ENCODE measurements around the gene SNRPA.
A peak's percentile ranks its signal among the peaks of the same experiment; 100 is the strongest.

The SNRPA gene

GRCh38 chr19:40750874-40751537, at the start of gene SNRPA:
Gene SNRPA, plus strand, starts transcription at chr19:40751203. Its CDS starts 206 bp downstream, at chr19:40751409.
- DNase-seq: peak; percentile 99

- DNase-seq: no peak
Measured at GRCh38 chr19:40701758-40702157, 49.2 kb upstream of the SNRPA start.

- DNase-seq: peak; percentile 79
Measured at GRCh38 chr19:40702337-40703012, 48.5 kb upstream of the SNRPA start.

- no peak for DNase-seq
Measured at GRCh38 chr19:40703029-40703755, 47.8 kb upstream of the SNRPA start.

GRCh38 chr19:40704491-40705361, 46.3 kb upstream of the SNRPA start:
- no peak for DNase-seq

- DNase-seq: no peak
Measured at GRCh38 chr19:40705362-40705651, 45.7 kb upstream of the SNRPA start.

GRCh38 chr19:40705950-40706619, 44.9 kb upstream of the SNRPA start:
- no peak for DNase-seq

- DNase-seq: no peak
Measured at GRCh38 chr19:40707615-40708014, 43.4 kb upstream of the SNRPA start.

GRCh38 chr19:40709817-40710216, 41.2 kb upstream of the SNRPA start:
- no peak for DNase-seq

GRCh38 chr19:40713939-40714338, 37.1 kb upstream of the SNRPA start:
- DNase-seq: no peak

- DNase-seq: peak; percentile 96
Measured at GRCh38 chr19:40714441-40715299, 36.3 kb upstream of the SNRPA start.

- DNase-seq: no peak
Measured at GRCh38 chr19:40716031-40716481, 34.9 kb upstream of the SNRPA start.

GRCh38 chr19:40716482-40717324, 34.3 kb upstream of the SNRPA start, which contains the start of the genes COQ8B and ITPKC:
Gene COQ8B, minus strand, starts transcription at chr19:40716886. Its CDS starts 2,254 bp downstream, at chr19:40714632.
Gene ITPKC, plus strand, starts transcription at chr19:40717112. Its CDS starts 24 bp downstream, at chr19:40717136.
- peak; percentile 99 for DNase-seq

- DNase-seq: no peak
Measured at GRCh38 chr19:40717325-40717879, 33.6 kb upstream of the SNRPA start.

GRCh38 chr19:40717880-40718773, 32.9 kb upstream of the SNRPA start:
- no peak for DNase-seq

- peak; percentile 30 for DNase-seq
Measured at GRCh38 chr19:40718774-40719391, 32.1 kb upstream of the SNRPA start.

GRCh38 chr19:40719414-40719894, 31.5 kb upstream of the SNRPA start:
- DNase-seq: no peak

- DNase-seq: no peak
Measured at GRCh38 chr19:40721140-40721486, 29.9 kb upstream of the SNRPA start.
